VCaP (cell line): Measurements from ENCODE around the gene TTC28.

ENCODE experiments used
- H3K27ac ChIP-seq: fragments of 450-650 bp; 2 replicates; pipeline ENCODE4 v1.5.1; 2017
- CTCF ChIP-seq: fragments of 450-650 bp; conservative IDR thresholded peaks from 2 replicates; pipeline ENCODE4 v1.5.1; 2017; ENCODE audit warnings: mild to moderate bottlenecking, moderate library complexity

The TTC28 gene

DNA sequence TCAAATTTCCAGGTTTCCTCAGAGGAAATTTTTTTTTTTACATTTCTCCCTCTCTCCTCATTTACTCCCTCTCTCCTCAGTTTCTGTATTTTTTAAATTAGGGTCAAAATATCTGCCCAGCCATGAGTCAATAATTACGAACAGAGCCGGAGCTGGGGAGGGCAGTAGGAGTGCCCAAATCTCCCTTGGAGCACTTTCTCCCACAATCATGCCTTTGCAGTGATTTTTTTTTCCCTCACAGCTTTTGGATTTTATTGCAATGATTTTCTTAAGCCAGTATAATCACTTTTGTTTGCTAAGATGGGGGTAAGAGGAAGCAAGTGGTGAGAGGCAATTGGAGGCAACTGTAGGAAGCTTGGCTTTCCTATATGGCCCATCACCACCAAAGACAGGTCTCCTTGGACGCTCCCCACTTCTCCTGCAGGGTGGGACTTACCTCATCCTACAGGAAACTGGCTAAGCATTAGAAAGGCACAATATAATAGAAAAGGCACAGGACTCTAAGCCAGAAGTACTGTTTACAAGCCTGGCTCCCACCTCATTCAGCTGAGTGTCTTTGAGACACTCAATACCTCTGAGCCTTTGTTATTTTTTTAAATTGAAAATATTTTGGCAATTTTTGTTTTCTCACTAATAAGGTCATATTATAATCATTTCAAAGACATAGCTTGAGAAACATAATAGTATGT, 568.0 kb downstream of the TTC28 start:
- H3K27ac ChIP-seq = no peak overlapping the region
- TF ChIP-seq CTCF = no peak

DNA sequence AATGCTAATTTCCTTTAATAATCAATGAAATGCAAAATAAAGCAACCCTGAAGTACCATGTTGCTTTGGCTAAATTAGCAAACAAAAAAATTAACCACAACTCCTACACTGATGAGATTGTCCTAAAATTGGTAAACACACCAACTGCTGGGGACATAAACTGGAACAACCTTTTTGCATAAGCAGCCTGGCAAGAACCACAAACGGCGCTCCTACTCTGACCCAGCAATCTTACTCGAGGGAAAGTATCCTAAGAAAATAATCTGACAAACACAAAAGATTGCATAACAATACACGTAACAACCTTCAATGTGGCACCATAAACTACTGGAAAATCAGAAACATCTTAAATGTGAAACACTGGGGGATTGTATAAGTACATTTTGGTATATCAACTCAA, 570.8 kb downstream of the TTC28 start:
- TF ChIP-seq CTCF = no peak
- no peak overlapping the region for H3K27ac ChIP-seq

DNA sequence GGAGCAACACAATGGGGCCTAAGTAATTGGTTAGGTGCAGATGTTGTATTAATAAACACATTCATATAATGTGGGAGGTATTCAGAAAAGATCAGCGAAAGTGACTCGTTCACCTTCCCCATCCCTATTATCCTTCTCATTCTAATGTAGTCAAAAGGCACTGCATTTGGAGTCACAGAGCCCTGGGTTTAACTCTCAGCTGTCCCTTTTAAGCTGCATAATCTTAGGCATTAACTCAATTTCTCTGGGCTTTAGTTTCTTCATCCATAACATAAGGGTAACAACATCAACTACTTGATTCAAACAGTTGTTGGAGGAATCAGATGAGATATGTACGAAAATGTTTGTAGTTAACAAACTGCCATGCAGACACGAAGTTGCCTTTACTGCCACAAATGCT, 573.0 kb downstream of the TTC28 start:
- H3K27ac ChIP-seq = no peak overlapping the region
- no peak for TF ChIP-seq CTCF

DNA sequence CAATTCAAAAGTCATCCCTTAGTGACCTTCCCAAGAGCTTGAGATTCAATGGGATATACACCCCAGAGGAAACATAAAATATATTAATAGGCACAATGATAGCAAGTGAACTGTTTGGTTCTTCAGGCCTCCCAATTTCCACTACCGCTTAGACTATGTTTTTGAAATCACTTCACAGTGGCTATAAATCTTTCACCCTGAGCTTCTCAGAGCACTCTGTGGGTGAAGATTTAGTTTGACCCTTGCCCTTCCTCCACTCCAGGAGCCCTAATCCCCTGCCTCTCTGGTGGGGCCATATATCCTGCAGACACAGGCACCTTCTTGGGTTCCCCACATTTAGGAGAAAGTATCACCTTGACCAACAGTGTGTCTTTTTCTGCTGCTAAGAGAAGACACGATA, 573.7 kb downstream of the TTC28 start:
- no peak for TF ChIP-seq CTCF
- no peak overlapping the region for H3K27ac ChIP-seq

DNA sequence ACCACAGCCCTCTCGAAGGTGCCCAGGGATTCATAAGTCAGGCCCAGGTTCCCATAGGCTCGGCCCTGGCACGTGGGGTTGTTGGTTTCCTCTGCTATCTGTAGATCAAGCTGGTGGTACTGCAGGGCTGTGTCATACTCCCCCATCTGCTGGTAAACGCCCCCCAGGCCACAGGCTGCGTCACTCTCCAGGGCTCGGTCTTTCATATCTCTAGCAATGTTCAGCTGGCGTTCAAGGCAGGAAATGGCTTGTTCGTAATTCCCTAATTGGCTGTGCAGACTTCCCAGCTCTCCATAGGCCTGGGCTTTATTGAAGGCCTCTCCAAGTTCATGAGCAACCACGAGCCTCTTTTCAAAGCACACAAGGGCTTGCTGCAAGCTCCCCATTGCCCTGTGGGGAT, 574.2 kb downstream of the TTC28 start:
- no peak for TF ChIP-seq CTCF
- H3K27ac ChIP-seq = no peak overlapping the region

GRCh38 chr22:28103596-28103995, 576.0 kb downstream of the TTC28 start:
- no peak overlapping the region for H3K27ac ChIP-seq
- TF ChIP-seq CTCF = no peak

GRCh38 chr22:28102151-28102812, 577.4 kb downstream of the TTC28 start:
- no peak overlapping the region for H3K27ac ChIP-seq
- TF ChIP-seq CTCF = no peak
